ENCODE measurements around the gene GPANK1.

- TF ChIP-seq HDGF (IDR thresholded peaks at IDR 0.05; ENCODE audit: borderline replicate concordance), result no peak
- TF ChIP-seq SUZ12 (IDR thresholded peaks at IDR 0.05), result no peak
- no peak for TF ChIP-seq ELF4 (IDR thresholded peaks at IDR 0.05)
- TF ChIP-seq TARDBP (IDR thresholded peaks at IDR 0.05), result no peak
- no peak for TF ChIP-seq PKNOX1 (IDR thresholded peaks at IDR 0.05)
Observed at GRCh38 chr6:31702405-31702818, 37.6 kb upstream of the GPANK1 start.

Data from HEK293T (cell line).